HG03103 (cell line): ENCODE results near the gene THAP8.

Source experiments
- ATAC-seq: cut with Tn5 transposase; IDR thresholded peaks from one replicate; pipeline ENCODE4 v1.9.1; 2021; ENCODE audit warnings: low read depth; ENCODE audit not compliant: unreplicated experiment

The THAP8 gene, protein sequence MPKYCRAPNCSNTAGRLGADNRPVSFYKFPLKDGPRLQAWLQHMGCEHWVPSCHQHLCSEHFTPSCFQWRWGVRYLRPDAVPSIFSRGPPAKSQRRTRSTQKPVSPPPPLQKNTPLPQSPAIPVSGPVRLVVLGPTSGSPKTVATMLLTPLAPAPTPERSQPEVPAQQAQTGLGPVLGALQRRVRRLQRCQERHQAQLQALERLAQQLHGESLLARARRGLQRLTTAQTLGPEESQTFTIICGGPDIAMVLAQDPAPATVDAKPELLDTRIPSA

DNA sequence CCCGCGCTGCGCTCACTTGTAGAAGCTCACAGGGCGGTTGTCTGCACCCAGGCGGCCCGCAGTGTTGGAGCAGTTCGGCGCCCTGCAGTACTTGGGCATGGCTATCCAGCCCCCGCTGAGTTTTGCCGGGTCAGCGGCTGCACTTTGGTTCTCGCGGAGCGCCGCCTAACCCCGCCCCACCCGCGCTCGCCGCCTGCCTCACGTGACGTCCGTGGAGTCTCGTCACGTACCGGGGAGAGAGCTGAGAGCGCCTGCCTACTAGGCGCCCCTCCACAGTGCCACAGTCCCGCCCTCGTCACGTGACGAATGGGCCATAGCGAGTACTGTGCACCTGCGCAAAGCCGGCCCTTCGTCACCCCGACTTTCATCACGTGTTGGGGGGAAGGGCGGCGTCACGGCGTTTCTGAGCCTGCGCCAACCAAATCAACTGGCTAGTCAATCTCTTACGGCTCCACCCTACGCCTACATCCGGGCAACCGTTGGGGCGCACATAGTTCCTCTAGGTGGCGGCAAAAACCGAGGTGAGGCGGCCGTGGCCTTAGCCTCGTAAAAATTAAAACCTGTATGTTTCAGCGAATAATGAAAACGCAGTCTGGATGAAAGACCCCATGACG, at the start of gene THAP8:
Gene THAP8 (minus strand): TSS at position 167 of the 614 bp plus-strand sequence. CDS start 68 bp downstream, at position 99.
- ATAC-seq = peak; percentile 75

DNA sequence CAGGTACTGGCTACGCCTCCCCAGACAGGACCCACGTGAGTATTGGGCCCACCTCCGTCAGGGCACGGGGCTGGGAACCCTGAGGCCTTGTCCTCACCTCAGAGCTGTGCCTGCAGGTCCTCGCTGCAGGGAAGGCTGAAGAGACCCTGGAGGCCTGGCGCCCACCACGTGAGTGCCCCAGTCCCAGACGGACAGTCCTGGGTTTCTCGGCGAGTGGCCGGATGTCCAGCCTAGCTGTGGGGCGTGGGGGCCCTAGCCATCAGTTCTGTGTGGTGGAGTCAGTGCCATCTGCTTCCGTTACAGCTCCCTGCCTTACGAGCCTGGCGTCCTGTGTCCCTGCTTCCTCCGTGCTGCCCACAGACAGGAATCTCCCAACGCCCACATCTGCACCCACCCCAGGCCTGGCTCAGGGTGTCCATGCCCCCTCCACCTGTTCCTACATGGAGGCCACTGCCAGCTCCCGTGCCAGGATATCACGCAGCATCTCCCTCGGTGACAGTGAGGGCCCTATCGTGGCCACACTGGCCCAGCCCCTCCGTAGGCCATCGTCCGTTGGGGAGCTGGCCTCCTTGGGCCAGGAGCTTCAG, 49.0 kb upstream of the THAP8 start:
- no peak for ATAC-seq

- ATAC-seq = no peak
Measured at GRCh38 chr19:36101550-36102327, 47.7 kb upstream of the THAP8 start.

DNA sequence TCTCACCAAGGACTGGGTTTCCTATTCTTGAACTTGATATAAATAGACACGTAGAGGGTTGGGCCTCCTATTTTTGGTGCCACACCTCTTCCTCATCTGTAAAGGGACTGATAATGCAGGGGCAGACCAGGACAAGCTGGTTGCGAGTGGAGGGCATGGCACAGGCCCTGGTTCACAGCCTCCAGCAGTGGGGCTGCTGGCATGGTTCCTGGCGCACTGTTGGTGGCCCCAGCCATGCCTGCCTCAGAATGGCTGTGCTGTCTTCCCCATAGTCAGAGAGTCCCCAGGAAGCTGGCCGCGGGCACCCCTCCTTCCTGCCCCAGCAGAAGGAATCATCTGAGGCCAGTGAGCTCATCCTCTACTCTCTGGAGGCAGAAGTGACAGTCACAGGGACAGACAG, 46.4 kb upstream of the THAP8 start:
- no peak for ATAC-seq

GRCh38 chr19:36099166-36099785, 45.2 kb upstream of the THAP8 start:
- no peak for ATAC-seq

DNA sequence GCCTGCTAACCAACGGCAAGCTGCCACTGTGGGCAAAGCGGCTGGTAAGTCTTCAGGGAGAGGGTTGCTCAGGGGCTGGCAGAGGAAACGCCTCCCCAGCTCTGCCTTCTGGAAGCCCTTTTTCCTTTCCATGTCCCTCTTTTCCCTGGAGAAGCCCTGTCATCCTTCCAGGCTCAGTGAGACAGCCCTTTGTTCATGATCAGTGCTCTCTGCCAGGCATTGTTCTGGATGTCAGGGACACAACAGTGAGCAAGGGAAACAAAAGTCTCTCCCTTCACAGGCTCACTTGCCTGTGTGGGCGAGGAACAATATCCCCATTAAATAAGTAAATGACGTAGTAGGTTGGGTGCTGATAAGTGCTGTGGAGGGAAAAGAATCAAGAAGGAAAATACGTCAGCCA, 43.0 kb upstream of the THAP8 start:
- no peak for ATAC-seq

- no peak for ATAC-seq
Measured at GRCh38 chr19:36093687-36094086, 39.6 kb upstream of the THAP8 start.

GRCh38 chr19:36093146-36093662, 39.1 kb upstream of the THAP8 start:
- no peak for ATAC-seq

- no peak for ATAC-seq
Measured at GRCh38 chr19:36092566-36092965, 38.5 kb upstream of the THAP8 start.

DNA sequence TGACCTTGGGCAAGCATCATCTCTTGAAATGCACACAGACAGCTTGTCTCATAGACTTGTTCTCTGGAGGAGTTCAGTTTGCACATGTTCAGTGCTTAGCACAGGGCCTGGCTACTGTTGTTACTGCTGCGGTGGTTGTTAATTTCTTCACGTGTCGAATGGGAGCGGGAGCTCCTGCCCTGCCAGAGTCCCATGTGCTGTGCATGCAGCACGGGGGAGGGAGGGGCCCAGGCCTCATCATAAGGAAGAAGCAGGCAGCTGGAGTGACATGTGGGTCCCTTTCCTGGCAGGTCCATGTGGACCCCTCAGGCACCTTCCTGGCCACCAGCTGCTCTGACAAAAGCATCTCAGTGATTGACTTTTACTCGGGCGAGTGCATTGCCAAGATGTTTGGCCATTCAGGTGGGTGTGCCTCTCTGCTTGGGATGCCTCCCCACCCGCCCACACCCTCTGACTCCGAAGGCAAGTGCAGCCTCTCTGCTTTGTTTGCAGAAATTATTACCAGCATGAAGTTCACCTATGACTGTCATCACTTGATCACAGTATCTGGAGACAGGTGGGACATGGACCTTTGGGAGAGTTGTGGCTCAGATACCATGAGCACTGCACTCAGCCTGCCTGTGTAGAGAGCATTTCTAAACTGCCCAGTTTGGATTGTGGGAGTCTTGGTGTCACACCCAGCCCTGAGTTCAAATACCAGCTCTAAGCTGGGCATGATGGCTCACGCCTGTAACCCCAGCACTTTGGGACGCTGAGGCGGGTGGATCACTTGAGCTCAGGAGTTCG, 37.0 kb upstream of the THAP8 start:
- ATAC-seq = no peak

- ATAC-seq = no peak
Measured at GRCh38 chr19:36089847-36090246, 35.8 kb upstream of the THAP8 start.

DNA sequence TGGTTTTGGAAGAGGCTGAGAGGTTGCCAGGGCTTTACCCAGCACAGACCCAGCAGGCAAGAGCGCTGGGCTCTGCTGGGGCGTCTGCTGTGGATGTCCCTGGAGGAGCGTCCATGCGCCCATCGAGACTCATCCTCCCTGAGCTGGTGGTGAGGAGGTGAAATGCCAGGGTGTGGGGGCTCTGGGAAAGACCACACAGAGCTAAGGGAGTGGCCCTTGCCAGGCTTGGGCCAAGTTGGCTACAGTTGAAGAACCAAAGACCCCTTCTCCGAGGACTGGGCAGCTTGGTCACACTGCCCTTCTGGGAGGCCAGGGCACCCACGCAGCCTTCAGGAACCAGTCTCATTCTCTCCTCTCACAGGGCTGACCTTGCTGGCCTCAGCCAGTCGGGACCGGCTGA, 32.2 kb upstream of the THAP8 start:
- no peak for ATAC-seq

DNA sequence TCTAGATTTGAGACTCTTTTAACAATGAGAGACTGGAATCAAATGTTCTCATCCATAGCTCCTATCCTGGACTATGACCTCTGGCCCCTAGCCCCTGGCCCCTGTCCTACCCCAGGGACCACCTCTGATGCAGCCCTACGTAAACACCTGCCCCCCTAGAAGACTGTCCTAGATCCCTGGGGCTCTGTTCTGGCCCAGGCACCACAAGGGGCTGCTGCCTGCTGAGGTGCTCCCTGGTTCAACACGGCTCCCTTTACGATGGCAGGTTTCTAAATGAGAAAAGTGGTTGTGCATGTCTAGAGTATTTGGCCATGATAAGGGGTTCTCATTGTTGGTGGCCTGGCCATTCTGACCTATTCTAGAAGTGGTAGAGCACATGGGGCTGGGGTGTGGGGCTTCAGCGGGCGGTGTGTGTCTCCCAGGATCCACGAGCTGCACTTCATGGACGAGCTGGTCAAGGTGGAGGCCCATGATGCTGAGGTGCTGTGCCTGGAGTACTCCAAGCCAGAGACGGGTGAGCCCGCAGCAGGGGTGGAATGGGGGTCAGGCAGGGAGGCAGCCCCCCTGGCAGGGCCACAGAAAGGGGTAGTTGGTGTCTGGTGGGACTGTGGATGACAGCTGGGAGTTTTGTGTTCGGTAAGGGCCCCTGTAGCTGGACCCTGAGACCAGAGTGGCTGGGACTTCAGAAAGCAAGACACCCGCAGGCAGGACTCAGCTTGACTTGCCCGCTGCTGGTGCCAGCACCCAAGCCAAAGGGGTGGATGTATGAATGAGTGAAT, 30.3 kb upstream of the THAP8 start:
- ATAC-seq = no peak

DNA sequence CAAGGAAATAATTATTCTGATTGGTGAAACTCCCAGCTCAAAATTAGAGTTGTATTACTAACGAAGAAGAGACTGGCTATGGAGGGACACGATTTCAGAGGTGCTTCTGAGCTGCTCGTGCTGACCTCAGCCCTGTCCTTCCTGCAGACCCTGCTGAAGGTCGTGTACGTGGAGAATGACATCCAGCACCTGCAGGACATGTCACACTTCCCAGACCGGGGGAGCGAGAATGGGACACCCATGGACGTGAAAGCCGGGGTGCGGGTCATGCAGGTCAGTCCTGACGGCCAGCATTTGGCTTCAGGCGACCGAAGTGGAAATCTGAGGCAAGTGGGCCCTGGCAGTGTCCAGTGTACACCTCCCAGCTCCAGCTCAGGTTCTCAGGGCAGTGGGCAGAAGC, 28.8 kb upstream of the THAP8 start:
- no peak for ATAC-seq

- no peak for ATAC-seq
Measured at GRCh38 chr19:36081894-36082293, 27.8 kb upstream of the THAP8 start.

DNA sequence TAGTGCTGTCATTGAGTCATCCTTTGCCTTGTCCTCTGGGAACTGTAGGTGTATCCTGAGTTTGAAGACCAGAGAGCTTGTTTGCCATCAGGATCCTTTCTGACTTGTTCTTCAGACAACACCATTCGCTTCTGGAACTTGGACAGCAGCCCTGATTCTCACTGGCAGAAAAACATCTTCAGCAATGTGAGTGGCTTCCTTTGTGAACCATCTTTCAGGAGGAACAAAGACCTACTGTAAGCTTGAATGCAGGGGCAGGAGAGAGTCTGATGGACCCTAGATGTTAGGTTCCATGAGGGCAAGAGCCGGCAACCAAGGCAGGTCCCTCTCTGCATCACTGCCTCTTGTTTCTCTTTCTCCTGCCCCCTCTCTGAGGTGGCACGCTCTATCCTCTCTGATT, 27.3 kb upstream of the THAP8 start:
- no peak for ATAC-seq

DNA sequence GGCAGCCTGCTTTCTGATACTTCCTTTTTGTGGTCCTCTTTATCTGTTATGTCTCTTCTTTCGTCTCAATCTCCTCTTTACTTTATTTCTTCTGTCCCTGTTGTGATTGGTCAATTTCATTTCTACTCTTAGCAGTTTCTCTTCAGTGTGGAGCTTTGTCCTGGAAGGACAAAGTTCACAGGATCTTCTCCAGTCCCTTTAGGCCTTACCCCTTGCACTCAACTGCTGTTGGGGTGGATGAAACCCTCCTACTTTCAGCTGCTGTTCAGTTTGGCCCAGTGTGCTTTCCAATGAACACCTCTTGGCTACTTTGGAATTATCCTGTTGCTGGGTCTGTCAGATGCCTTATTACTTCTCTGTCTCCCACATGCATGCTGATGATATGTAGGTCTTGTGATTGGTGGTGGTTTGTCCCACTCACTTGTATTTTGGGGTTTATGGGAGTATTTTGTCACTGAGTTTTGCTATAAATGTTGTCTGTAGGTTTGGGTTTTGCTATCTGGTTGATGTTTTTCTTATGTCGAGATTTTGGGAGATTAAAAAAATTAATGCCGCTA, 25.4 kb upstream of the THAP8 start:
- ATAC-seq = no peak

GRCh38 chr19:36073121-36073876, 19.2 kb upstream of the THAP8 start:
- no peak for ATAC-seq
